ENCODE data around the gene HPSE2.
"Not testable (repeated sequence)": the region's sequence is repeated elsewhere in the genome, so short reads cannot be mapped to it uniquely, and the experiment has no call there.

Gene HPSE2

GRCh38 chr10:98910048-98910447 lies 325.6 kb downstream of the HPSE2 start:
- no peak for DNase-seq (ENCODE audit: extremely low read depth, low read depth)
- TF ChIP-seq CTCF (IDR thresholded peaks at IDR 0.05; ENCODE audit: low read depth, low read length), result no peak

GRCh38 chr10:98908868-98909267 lies 326.8 kb downstream of the HPSE2 start:
- no peak for TF ChIP-seq CTCF (IDR thresholded peaks at IDR 0.05; ENCODE audit: low read depth, low read length)
- no peak for DNase-seq (ENCODE audit: extremely low read depth, low read depth)

GRCh38 chr10:98908247-98908646 lies 327.4 kb downstream of the HPSE2 start:
- not testable (repeated sequence) for DNase-seq (ENCODE audit: extremely low read depth, low read depth)

GRCh38 chr10:98901441-98902110 lies 334.1 kb downstream of the HPSE2 start:
- DNase-seq (ENCODE audit: extremely low read depth, low read depth), result no peak
- TF ChIP-seq CTCF (IDR thresholded peaks at IDR 0.05; ENCODE audit: low read depth, low read length), result no peak

GRCh38 chr10:98899018-98899417 lies 336.6 kb downstream of the HPSE2 start:
- TF ChIP-seq CTCF (IDR thresholded peaks at IDR 0.05; ENCODE audit: low read depth, low read length), result no peak
- DNase-seq (ENCODE audit: extremely low read depth, low read depth), result no peak

GRCh38 chr10:98892523-98892922 lies 343.1 kb downstream of the HPSE2 start:
- no peak for DNase-seq (ENCODE audit: extremely low read depth, low read depth)

GRCh38 chr10:98886686-98887085 lies 349.0 kb downstream of the HPSE2 start:
- TF ChIP-seq CTCF (IDR thresholded peaks at IDR 0.05; ENCODE audit: low read depth, low read length), result no peak
- DNase-seq (ENCODE audit: extremely low read depth, low read depth), result no peak

More at GRCh38 chr10:98892523-98892922, 343.1 kb downstream of the HPSE2 start:
- no peak for TF ChIP-seq CTCF (IDR thresholded peaks at IDR 0.05; ENCODE audit: low read depth, low read length)

- no peak for DNase-seq (ENCODE audit: extremely low read depth, low read depth)
- no peak for TF ChIP-seq CTCF (IDR thresholded peaks at IDR 0.05; ENCODE audit: low read depth, low read length)
Observed at GRCh38 chr10:98885378-98885777, 350.3 kb downstream of the HPSE2 start.
